Measurements from ENCODE around the gene DTX2.
"Not testable (repeated sequence)": the region's sequence is repeated elsewhere in the genome, so short reads cannot be mapped to it uniquely, and the experiment has no call there.

Gene DTX2

GRCh38 chr7:76437873-76438272 lies 23.6 kb upstream of the DTX2 start:
- H3K9me3 ChIP-seq (replicated peaks; ENCODE audit: insufficient read depth, low read length); H3K27ac ChIP-seq (ENCODE audit: low read length); H3K79me2 ChIP-seq (ENCODE audit: low read length); H3K4me3 ChIP-seq (ENCODE audit: low read length); H3K4me1 ChIP-seq (ENCODE audit: low read length); H3K9me2 ChIP-seq (replicated peaks; ENCODE audit: insufficient read depth, low read length); H3F3A ChIP-seq (ENCODE audit: insufficient read depth, low read length); H3K9ac ChIP-seq (ENCODE audit: low read length); H3K36me3 ChIP-seq (replicated peaks; ENCODE audit: insufficient read depth, low read length); H2AFZ ChIP-seq (ENCODE audit: low read length); H3K4me2 ChIP-seq (ENCODE audit: low read depth, low read length); H4K20me1 ChIP-seq (ENCODE audit: insufficient read depth, low read length); H3K27me3 ChIP-seq (replicated peaks; ENCODE audit: insufficient read depth, low read length): not testable (repeated sequence)
- TF ChIP-seq CTCF (IDR thresholded peaks at IDR 0.05; ENCODE audit: low read length), result peak; percentile 36
- peak; percentile 73 for DNase-seq

- H3K4me3 ChIP-seq (ENCODE audit: low read length); H3K9me3 ChIP-seq (replicated peaks; ENCODE audit: insufficient read depth, low read length); H3K27me3 ChIP-seq (replicated peaks; ENCODE audit: insufficient read depth, low read length); H3K27ac ChIP-seq (ENCODE audit: low read length); H3K36me3 ChIP-seq (replicated peaks; ENCODE audit: insufficient read depth, low read length); H3F3A ChIP-seq (ENCODE audit: insufficient read depth, low read length); H2AFZ ChIP-seq (ENCODE audit: low read length); H3K4me1 ChIP-seq (ENCODE audit: low read length); H3K79me2 ChIP-seq (ENCODE audit: low read length); DNase-seq; H3K9me2 ChIP-seq (replicated peaks; ENCODE audit: insufficient read depth, low read length); H4K20me1 ChIP-seq (ENCODE audit: insufficient read depth, low read length); H3K9ac ChIP-seq (ENCODE audit: low read length); H3K4me2 ChIP-seq (ENCODE audit: low read depth, low read length): not testable (repeated sequence)
Observed at GRCh38 chr7:76439120-76439888, 22.2 kb upstream of the DTX2 start.

GRCh38 chr7:76440404-76440803 lies 21.1 kb upstream of the DTX2 start:
- not testable (repeated sequence) for H3K9me3 ChIP-seq (replicated peaks; ENCODE audit: insufficient read depth, low read length); H3K4me3 ChIP-seq (ENCODE audit: low read length); H3K4me2 ChIP-seq (ENCODE audit: low read depth, low read length); H3K27ac ChIP-seq (ENCODE audit: low read length); H3K9me2 ChIP-seq (replicated peaks; ENCODE audit: insufficient read depth, low read length); H3K79me2 ChIP-seq (ENCODE audit: low read length); H3F3A ChIP-seq (ENCODE audit: insufficient read depth, low read length); H3K9ac ChIP-seq (ENCODE audit: low read length); H4K20me1 ChIP-seq (ENCODE audit: insufficient read depth, low read length); DNase-seq; H3K4me1 ChIP-seq (ENCODE audit: low read length); H2AFZ ChIP-seq (ENCODE audit: low read length); H3K27me3 ChIP-seq (replicated peaks; ENCODE audit: insufficient read depth, low read length); H3K36me3 ChIP-seq (replicated peaks; ENCODE audit: insufficient read depth, low read length)

- not testable (repeated sequence) for H4K20me1 ChIP-seq (ENCODE audit: insufficient read depth, low read length); DNase-seq; H3K27ac ChIP-seq (ENCODE audit: low read length); H3K4me2 ChIP-seq (ENCODE audit: low read depth, low read length); H3K27me3 ChIP-seq (replicated peaks; ENCODE audit: insufficient read depth, low read length); H2AFZ ChIP-seq (ENCODE audit: low read length); H3K9me2 ChIP-seq (replicated peaks; ENCODE audit: insufficient read depth, low read length); H3K4me3 ChIP-seq (ENCODE audit: low read length); H3K79me2 ChIP-seq (ENCODE audit: low read length); H3K36me3 ChIP-seq (replicated peaks; ENCODE audit: insufficient read depth, low read length); H3K4me1 ChIP-seq (ENCODE audit: low read length); H3K9ac ChIP-seq (ENCODE audit: low read length); H3F3A ChIP-seq (ENCODE audit: insufficient read depth, low read length); H3K9me3 ChIP-seq (replicated peaks; ENCODE audit: insufficient read depth, low read length)
Observed at GRCh38 chr7:76441792-76442191, 19.7 kb upstream of the DTX2 start.

- H3K4me2 ChIP-seq (ENCODE audit: low read depth, low read length); H3K27me3 ChIP-seq (replicated peaks; ENCODE audit: insufficient read depth, low read length); H3F3A ChIP-seq (ENCODE audit: insufficient read depth, low read length); H3K36me3 ChIP-seq (replicated peaks; ENCODE audit: insufficient read depth, low read length); H2AFZ ChIP-seq (ENCODE audit: low read length); H3K27ac ChIP-seq (ENCODE audit: low read length); H3K9me3 ChIP-seq (replicated peaks; ENCODE audit: insufficient read depth, low read length); H3K9ac ChIP-seq (ENCODE audit: low read length); DNase-seq; H3K79me2 ChIP-seq (ENCODE audit: low read length); H4K20me1 ChIP-seq (ENCODE audit: insufficient read depth, low read length); H3K9me2 ChIP-seq (replicated peaks; ENCODE audit: insufficient read depth, low read length); H3K4me3 ChIP-seq (ENCODE audit: low read length); H3K4me1 ChIP-seq (ENCODE audit: low read length): not testable (repeated sequence)
Observed at GRCh38 chr7:76442664-76443446, 18.7 kb upstream of the DTX2 start.

GRCh38 chr7:76443846-76444245 lies 17.7 kb upstream of the DTX2 start:
- not testable (repeated sequence) for DNase-seq

GRCh38 chr7:76445577-76446008 lies 15.9 kb upstream of the DTX2 start:
- H3K27me3 ChIP-seq (replicated peaks; ENCODE audit: insufficient read depth, low read length); H3K36me3 ChIP-seq (replicated peaks; ENCODE audit: insufficient read depth, low read length); H3K4me1 ChIP-seq (ENCODE audit: low read length); H3K79me2 ChIP-seq (ENCODE audit: low read length); H3F3A ChIP-seq (ENCODE audit: insufficient read depth, low read length); H4K20me1 ChIP-seq (ENCODE audit: insufficient read depth, low read length); H3K4me3 ChIP-seq (ENCODE audit: low read length); H3K27ac ChIP-seq (ENCODE audit: low read length); H3K9me3 ChIP-seq (replicated peaks; ENCODE audit: insufficient read depth, low read length); H3K9ac ChIP-seq (ENCODE audit: low read length); H3K4me2 ChIP-seq (ENCODE audit: low read depth, low read length); H3K9me2 ChIP-seq (replicated peaks; ENCODE audit: insufficient read depth, low read length): not testable (repeated sequence)
- peak overlapping the region; percentile 58; the same call in 1 of the 2 replicates for H2AFZ ChIP-seq (ENCODE audit: low read length)
- peak; percentile 5 for DNase-seq

More at GRCh38 chr7:76443846-76444245, 17.7 kb upstream of the DTX2 start:
- H4K20me1 ChIP-seq (ENCODE audit: insufficient read depth, low read length); H3F3A ChIP-seq (ENCODE audit: insufficient read depth, low read length); H3K9me2 ChIP-seq (replicated peaks; ENCODE audit: insufficient read depth, low read length); H3K4me2 ChIP-seq (ENCODE audit: low read depth, low read length); H3K79me2 ChIP-seq (ENCODE audit: low read length); H3K36me3 ChIP-seq (replicated peaks; ENCODE audit: insufficient read depth, low read length); H3K27me3 ChIP-seq (replicated peaks; ENCODE audit: insufficient read depth, low read length); H2AFZ ChIP-seq (ENCODE audit: low read length); H3K4me3 ChIP-seq (ENCODE audit: low read length); H3K9ac ChIP-seq (ENCODE audit: low read length); H3K4me1 ChIP-seq (ENCODE audit: low read length); H3K9me3 ChIP-seq (replicated peaks; ENCODE audit: insufficient read depth, low read length); H3K27ac ChIP-seq (ENCODE audit: low read length): not testable (repeated sequence)

All from MM.1S (cell line).